Endometrial microvascular endothelial cells (primary cell): ENCODE measurements around the gene COL8A1. TPM values are rescaled to one million over a fixed set of nuclear protein-coding genes. Genes with fewer than 3 reads are reported as not detected.

Experiments used
- in situ Hi-C: cut with HindIII; loops from 2 replicates; pipeline ENCODE4 v1.10.0; 2017; ENCODE audit warnings: low sequenced_read_pairs, low pct_unique_long_range_greater_than_20kb; ENCODE audit errors: inconsistent ontology term
- total RNA-seq: library from RNA; depleted of rRNA; stranded (reverse); fragments of >200 nt; gene quantifications from one replicate; pipeline ENCODE4 v1.2.3, GENCODE V29; 2015; ENCODE audit errors: inconsistent ontology term

COL8A1 gene
- total RNA-seq, 1 donor from 2014 or later: 97.5 TPM

- in situ Hi-C loops: loop anchor here (25.0 kb wide), 1 partner anchor 657 kb away; no protein-coding TSS in a partner anchor
Observed at GRCh38 chr3:99768808-99769501, 130.6 kb downstream of the COL8A1 start.

- in situ Hi-C loops: loop anchor here (25.0 kb wide), 1 partner anchor 660 kb away; no protein-coding TSS in a partner anchor
Observed at GRCh38 chr3:99772171-99772570, 133.8 kb downstream of the COL8A1 start.

- in situ Hi-C loops: loop anchor here (25.0 kb wide), 1 partner anchor 660 kb away; no protein-coding TSS in a partner anchor
Observed at GRCh38 chr3:99772671-99773070, 134.3 kb downstream of the COL8A1 start.

DNA sequence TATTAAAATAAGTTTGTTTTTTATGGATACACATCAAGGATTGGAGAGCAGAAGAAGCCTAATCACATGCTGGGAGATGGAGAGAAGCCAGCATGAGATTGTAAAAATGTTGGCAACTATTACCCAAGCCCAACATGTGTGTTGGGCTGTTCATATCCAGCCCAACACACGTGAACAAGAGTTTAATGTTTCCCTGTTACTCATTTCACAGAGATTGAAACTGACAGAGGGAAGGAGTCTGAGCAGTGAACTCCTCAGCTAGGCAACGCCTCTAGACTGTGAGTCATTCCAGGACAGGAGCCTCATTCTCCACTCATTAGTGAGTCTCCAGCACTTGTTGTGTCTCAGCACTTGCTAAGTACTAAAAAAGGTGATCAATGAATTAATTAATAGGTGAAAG is 136.1 kb downstream of the COL8A1 start:
- in situ Hi-C loops: loop anchor here (25.0 kb wide), 1 partner anchor 662 kb away; no protein-coding TSS in a partner anchor

DNA sequence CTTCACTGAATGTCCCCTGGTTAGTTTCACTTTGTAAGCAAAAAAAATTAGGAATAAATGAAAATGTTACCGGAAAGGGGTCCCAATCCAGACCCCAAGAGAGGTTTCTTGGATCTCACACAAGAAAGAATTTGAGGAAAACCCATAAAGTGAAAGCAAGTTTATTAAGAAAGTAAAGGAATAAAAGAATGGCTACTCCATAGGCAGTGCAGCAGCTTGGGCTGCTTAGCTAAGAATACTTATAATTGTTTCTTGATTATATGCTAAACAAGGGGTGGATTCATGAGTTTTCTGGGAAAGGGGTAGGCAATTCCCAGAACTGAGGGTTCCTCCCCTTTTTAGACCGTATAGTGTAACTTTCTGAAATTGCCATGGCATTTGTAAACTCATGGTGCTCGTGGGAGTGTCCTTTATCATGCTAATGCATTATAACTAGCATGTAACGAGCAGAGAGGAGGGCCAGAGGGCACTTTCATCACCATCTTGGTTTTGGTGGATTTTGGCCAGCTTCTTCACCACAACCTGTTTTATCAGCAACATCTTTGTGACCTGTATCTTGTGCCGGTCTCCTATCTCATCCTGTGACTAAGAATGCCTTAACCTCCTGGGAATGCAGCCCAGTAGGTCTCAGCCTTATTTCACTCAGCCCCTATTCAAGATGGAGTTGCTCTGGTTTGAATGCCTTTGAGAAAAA is 138.3 kb downstream of the COL8A1 start:
- in situ Hi-C loops: no loop called here

- in situ Hi-C loops: no loop called here
Observed at GRCh38 chr3:99777210-99777549, 138.8 kb downstream of the COL8A1 start.

- in situ Hi-C loops: no loop called here
Observed at GRCh38 chr3:99777708-99778107, 139.3 kb downstream of the COL8A1 start.

GRCh38 chr3:99780749-99781148 is 142.4 kb downstream of the COL8A1 start:
- in situ Hi-C loops: no loop called here

DNA sequence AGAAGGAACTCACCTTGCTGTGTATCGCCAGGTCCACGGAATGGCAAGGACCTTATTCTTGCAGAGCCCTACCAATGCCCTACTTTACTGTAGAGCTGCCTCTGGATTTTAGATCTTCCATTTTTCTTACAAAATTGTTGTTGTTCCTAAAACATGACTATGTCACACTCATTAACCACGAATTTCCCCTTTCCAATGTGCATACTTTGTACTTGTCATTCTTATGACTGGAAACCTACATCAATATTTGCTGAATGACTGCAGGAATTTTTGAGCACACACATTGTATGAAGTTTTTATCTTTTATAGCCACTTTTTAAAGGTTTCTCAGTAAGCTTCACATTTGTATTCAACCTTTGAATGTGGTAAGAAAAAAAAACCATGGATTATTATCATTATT is 143.4 kb downstream of the COL8A1 start:
- in situ Hi-C loops: no loop called here

DNA sequence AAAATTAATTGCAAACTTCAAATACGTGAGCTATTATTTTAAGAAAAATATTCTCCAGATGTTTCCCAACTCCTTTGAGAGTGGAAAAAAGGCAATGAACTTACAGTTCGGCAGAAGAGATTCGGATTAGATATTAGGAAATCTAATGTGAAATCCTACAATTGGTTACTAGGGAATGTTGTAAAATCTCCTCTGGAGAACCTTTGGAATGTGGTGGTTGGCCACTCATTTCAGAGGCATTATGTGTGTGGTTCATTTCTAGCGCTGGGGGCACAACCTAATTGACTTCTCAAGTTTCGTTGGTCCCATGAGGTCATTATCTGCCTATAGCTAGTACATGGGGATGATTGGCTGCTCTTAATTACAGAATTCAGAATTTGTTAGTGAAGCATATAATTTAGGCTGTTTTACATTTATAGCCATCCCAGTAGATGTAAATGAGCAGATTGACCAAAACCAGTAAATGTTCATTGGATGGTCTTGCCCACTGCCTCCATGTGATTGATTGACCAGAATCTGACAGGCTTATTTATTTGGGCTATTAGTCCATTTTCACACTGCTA is 144.7 kb downstream of the COL8A1 start:
- in situ Hi-C loops: no loop called here

DNA sequence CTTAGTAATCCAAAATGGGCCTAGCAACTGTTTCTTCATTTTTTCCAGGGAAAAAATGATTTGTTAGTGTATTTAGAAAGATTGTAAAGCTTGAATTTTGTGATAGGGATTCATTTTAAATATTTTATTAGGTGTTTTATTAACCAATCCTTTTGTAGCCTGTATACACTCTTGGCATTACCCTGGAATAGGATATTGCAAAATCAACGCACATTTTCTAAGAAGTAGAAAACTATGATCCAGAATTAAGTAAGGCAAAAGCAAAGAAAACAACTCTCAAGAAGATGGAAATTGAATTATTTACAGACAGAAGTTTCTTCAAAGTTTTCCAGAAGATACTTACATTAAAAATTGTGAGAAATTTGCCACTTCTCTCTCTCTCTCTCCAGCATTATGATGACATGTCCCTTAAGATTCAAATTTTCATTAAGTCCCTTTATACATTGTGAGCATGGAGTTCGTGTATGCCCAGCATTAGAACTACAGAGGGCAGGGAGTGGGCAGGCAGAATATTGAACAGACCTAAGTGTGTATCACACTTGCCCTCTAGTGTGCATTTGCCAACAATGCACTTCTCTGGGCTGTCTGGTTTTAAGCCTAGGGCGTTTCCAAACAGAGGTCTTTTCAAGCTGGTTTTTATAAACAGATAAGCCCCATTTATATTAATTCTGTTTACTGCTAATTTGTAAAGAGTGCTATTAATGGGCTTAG is 150.8 kb downstream of the COL8A1 start:
- in situ Hi-C loops: no loop called here

DNA sequence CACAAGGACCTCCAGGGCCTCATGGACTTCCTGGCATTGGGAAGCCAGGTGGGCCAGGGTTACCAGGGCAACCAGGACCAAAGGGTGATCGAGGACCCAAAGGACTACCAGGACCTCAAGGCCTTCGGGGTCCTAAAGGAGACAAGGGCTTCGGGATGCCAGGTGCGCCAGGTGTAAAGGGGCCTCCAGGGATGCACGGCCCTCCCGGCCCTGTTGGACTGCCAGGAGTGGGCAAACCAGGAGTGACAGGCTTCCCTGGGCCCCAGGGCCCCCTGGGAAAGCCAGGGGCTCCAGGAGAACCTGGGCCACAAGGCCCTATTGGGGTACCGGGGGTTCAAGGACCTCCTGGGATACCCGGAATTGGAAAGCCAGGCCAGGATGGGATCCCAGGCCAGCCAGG is 156.1 kb downstream of the COL8A1 start:
- in situ Hi-C loops: no loop called here

GRCh38 chr3:99795573-99795972 is 157.2 kb downstream of the COL8A1 start:
- in situ Hi-C loops: no loop called here

- in situ Hi-C loops: no loop called here
Observed at GRCh38 chr3:99799422-99799821, 161.0 kb downstream of the COL8A1 start.

GRCh38 chr3:99803297-99803696 is 164.9 kb downstream of the COL8A1 start:
- in situ Hi-C loops: no loop called here

- in situ Hi-C loops: no loop called here
Observed at GRCh38 chr3:99805160-99805559, 166.8 kb downstream of the COL8A1 start.

DNA sequence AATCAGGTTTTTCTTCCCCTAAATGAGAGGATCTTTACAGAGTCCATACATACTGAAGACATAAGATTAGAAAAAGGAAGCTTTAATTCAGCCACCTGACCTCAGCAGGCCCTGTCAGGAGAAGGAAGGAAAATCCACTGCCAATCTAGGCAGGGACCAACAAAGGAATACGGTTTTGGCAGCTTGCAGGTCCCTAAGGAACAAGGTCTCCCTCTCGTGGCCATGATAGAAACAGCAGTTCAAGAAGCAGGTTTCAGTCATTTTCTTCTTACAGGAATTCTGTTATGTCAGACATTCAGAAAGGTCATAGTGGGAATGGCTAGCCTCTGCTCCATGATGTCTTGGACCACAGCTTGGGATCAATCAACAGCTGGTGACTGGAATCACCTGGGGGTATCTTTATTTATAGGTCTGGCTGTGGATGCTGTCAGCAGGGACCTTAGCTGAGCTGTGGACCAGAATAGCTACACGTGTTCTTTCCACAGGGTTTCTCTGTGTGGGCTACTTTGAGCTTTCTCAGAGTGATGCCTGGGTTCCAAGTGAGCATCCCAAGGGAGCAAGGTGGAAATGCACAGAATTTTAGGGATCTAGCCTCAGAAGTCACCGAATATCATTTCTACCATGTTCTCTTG is 169.9 kb downstream of the COL8A1 start:
- in situ Hi-C loops: no loop called here

DNA sequence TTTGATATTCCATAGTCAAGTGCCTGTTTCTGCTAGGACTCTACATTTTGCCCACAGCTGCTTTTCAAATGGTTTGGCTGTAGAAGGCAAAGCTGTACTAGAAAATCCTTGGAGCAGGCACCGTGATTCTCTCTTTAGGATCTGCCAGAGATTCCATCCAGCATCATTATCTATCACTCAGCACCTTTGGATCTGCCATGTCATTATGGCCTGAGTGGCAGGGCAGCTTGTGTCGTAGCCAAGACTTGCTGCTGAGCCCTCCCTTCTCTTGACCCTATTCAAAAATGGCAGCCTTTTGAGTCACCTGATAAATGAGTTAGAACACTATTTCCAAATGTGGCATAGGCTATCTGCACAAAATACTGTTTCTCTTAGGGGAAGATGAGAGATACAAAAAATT is 171.2 kb downstream of the COL8A1 start:
- in situ Hi-C loops: no loop called here

- in situ Hi-C loops: no loop called here
Observed at GRCh38 chr3:99810403-99810802, 172.0 kb downstream of the COL8A1 start.
